GM12878 (cell line): Measurements from ENCODE around the gene CAPN8.

ENCODE experiments used
- BCL3 ChIP-seq: IDR thresholded peaks from 2 replicates; pipeline ENCODE4 v1.6.1; 2011; ENCODE audit warnings: borderline replicate concordance, low read depth, mild to moderate bottlenecking, moderate library complexity, low read length; ENCODE audit not compliant: insufficient read depth, poor library complexity, severe bottlenecking
- CTCF ChIP-seq, 3 experiments: IDR thresholded peaks in 2 of 3; conservative IDR thresholded peaks in 1 of 3; 2 replicates each; pipeline ENCODE4 v1.5.1; 2011; ENCODE audit warnings: low read depth in 3 of 3, low read length in 3 of 3, mild to moderate bottlenecking in 3 of 3, control low read depth in 2 of 3, moderate library complexity in 2 of 3, inconsistent platforms in 1 of 3, mixed read lengths in 1 of 3; ENCODE audit not compliant: control insufficient read depth in 2 of 3, insufficient read depth in 1 of 3; ENCODE audit errors: extremely low read depth in 1 of 3
- E4F1 ChIP-seq: fragments of 450-650 bp; IDR thresholded peaks from 2 replicates; pipeline ENCODE4 v1.6.1; 2018; ENCODE audit warnings: borderline replicate concordance, mild to moderate bottlenecking; ENCODE audit not compliant: partially characterized antibody
- ELK1 ChIP-seq: IDR thresholded peaks from 2 replicates; pipeline ENCODE4 v1.6.1; 2012; ENCODE audit warnings: low read depth, low read length, improper control_type of control experiment
- EP300 ChIP-seq, 2 experiments: fragments of 150-350 bp in 1 of 2; IDR thresholded peaks; 2 replicates each; pipeline ENCODE4 v1.6.1; 2011 to 2012; ENCODE audit warnings: low read depth in 2 of 2, low read length in 2 of 2, borderline replicate concordance in 1 of 2, improper control_type of control experiment in 1 of 2, inconsistent platforms in 1 of 2; ENCODE audit not compliant: control insufficient read depth in 1 of 2
- FOXM1 ChIP-seq: IDR thresholded peaks from 2 replicates; pipeline ENCODE4 v1.6.1; 2012; ENCODE audit warnings: low read depth, mild to moderate bottlenecking, inconsistent platforms, low read length, moderate library complexity
- MAX ChIP-seq: IDR thresholded peaks from 2 replicates; pipeline ENCODE4 v1.6.1; 2012; ENCODE audit warnings: low read depth, low read length, improper control_type of control experiment
- POLR2A ChIP-seq: IDR thresholded peaks from 2 replicates; pipeline ENCODE4 v1.6.1; 2011; ENCODE audit warnings: low read depth, mild to moderate bottlenecking, low read length
- POLR2AphosphoS5 ChIP-seq: IDR thresholded peaks from 2 replicates; pipeline ENCODE4 v1.6.1; 2011; ENCODE audit warnings: mild to moderate bottlenecking, low read length, inconsistent platforms
- RAD51 ChIP-seq: fragments of 450-650 bp; IDR thresholded peaks from 2 replicates; pipeline ENCODE4 v1.6.1; 2016; ENCODE audit warnings: moderate library complexity, mild to moderate bottlenecking, inconsistent platforms
- RFX5 ChIP-seq: IDR thresholded peaks from 2 replicates; pipeline ENCODE4 v1.6.1; 2011; ENCODE audit warnings: low read depth, low read length, improper control_type of control experiment
- ZNF592 ChIP-seq: fragments of 450-650 bp; IDR thresholded peaks from 2 replicates; pipeline ENCODE4 v1.6.1; 2017; ENCODE audit warnings: mild to moderate bottlenecking, moderate library complexity

- no peak for TF ChIP-seq ZNF592
- no peak for TF ChIP-seq POLR2AphosphoS5
- no peak for TF ChIP-seq BCL3
- no peak for TF ChIP-seq RFX5
- no peak for TF ChIP-seq MAX
- TF ChIP-seq ELK1, result no peak
- TF ChIP-seq CTCF (IDR thresholded peaks at IDR 0.05 in 2 of 3, conservative IDR thresholded peaks at IDR 0.05 in 1 of 3; ENCODE audit: control insufficient read depth in 2 of 3, extremely low read depth in 1 of 3, insufficient read depth in 1 of 3, low read depth in 3 of 3, low read length in 3 of 3), result no peak
- no peak for TF ChIP-seq E4F1
- TF ChIP-seq EP300 (IDR thresholded peaks at IDR 0.05; ENCODE audit: borderline replicate concordance in 1 of 2, control insufficient read depth in 1 of 2, low read depth in 2 of 2, low read length in 2 of 2), result no peak
- TF ChIP-seq FOXM1, result no peak
- no peak for TF ChIP-seq RAD51
- TF ChIP-seq POLR2A, result no peak
Measured at GRCh38 chr1:223540485-223541106, 124.9 kb downstream of the CAPN8 start.
